Subcutaneous abdominal adipose tissue (tissue), 5 donors: ENCODE data around the gene PTPRO.

ENCODE experiments used
- H3K27ac ChIP-seq: one replicate; pipeline ENCODE4 v1.7.0; 2013; ENCODE audit warnings: low read depth, mild to moderate bottlenecking, inconsistent platforms, low read length, moderate library complexity
- H3K27me3 ChIP-seq, 5 donors: one replicate each; pipeline ENCODE4 v1.7.0; 2013; ENCODE audit warnings: low read length in 5 of 5, inconsistent platforms in 1 of 5; ENCODE audit not compliant: control insufficient read depth in 5 of 5, insufficient read depth in 4 of 5
- H3K36me3 ChIP-seq, 5 donors: one replicate each; pipeline ENCODE4 v1.7.0; 2013; ENCODE audit warnings: low read length in 5 of 5; ENCODE audit not compliant: control insufficient read depth in 5 of 5, insufficient read depth in 5 of 5
- H3K4me1 ChIP-seq, 5 donors: one replicate each; pipeline ENCODE4 v1.7.0; 2013; ENCODE audit warnings: low read length in 5 of 5, mild to moderate bottlenecking in 3 of 5, moderate library complexity in 1 of 5; ENCODE audit not compliant: control insufficient read depth in 5 of 5, insufficient read depth in 5 of 5
- H3K4me3 ChIP-seq, 5 donors: one replicate each; pipeline ENCODE4 v1.7.0; 2013; ENCODE audit warnings: low read length in 5 of 5, low read depth in 1 of 5
- H3K9ac ChIP-seq, 5 donors: one replicate each; pipeline ENCODE4 v1.7.0; 2013; ENCODE audit warnings: low read length in 5 of 5, mild to moderate bottlenecking in 4 of 5, moderate library complexity in 3 of 5
- H3K9me3 ChIP-seq, 5 donors: one replicate each; pipeline ENCODE4 v1.7.0; 2013; ENCODE audit warnings: low read length in 5 of 5; ENCODE audit not compliant: control insufficient read depth in 5 of 5
- donor health status: healthy.
- donor health status: healthy.
- donor health status: healthy.
- donor health status: healthy.
- donor health status: healthy.

PTPRO gene

GRCh38 chr12:15472036-15472435 lies 149.7 kb downstream of the PTPRO start:
- Histone ChIP-seq H3K9me3 (no peaks in the 10 kb centered on the region), H3K36me3 (no peaks in the 10 kb centered on the region), H3K9ac (no peak overlapping the region), H3K27me3 (peaks cover 0 to 4% (median 2%) of the 10 kb centered on the region in 5 donors), H3K27ac (no peak overlapping the region), H3K4me1 (no peaks in the 10 kb centered on the region), H3K4me3 (no peak overlapping the region)

GRCh38 chr12:15474766-15475165 lies 152.5 kb downstream of the PTPRO start:
- Histone ChIP-seq H3K9ac (no peak overlapping the region), H3K4me1 (no peaks in the 10 kb centered on the region), H3K27ac (no peak overlapping the region), H3K4me3 (no peak overlapping the region), H3K9me3 (peaks cover 0 to 2% (median 0%) of the 10 kb centered on the region in 5 donors), H3K27me3 (no peaks in the 10 kb centered on the region), H3K36me3 (no peaks in the 10 kb centered on the region)

- Histone ChIP-seq H3K9ac (no peak overlapping the region), H3K9me3 (peaks cover 0 to 2% (median 0%) of the 10 kb centered on the region in 5 donors), H3K27me3 (no peaks in the 10 kb centered on the region), H3K4me3 (no peak overlapping the region), H3K36me3 (no peaks in the 10 kb centered on the region), H3K4me1 (no peaks in the 10 kb centered on the region), H3K27ac (no peak overlapping the region)
Measured at GRCh38 chr12:15477761-15478160, 155.5 kb downstream of the PTPRO start.

GRCh38 chr12:15481846-15482245 lies 159.5 kb downstream of the PTPRO start:
- H3K9me3 ChIP-seq, result peaks cover 0 to 2% (median 0%) of the 10 kb centered on the region in 5 donors
- H3K36me3 ChIP-seq, result no peaks in the 10 kb centered on the region
- no peak overlapping the region for H3K4me3 ChIP-seq
- no peak overlapping the region for H3K9ac ChIP-seq
- H3K27me3 ChIP-seq, result peaks cover 0 to 1% (median 0%) of the 10 kb centered on the region in 5 donors
- no peaks in the 10 kb centered on the region for H3K4me1 ChIP-seq
- no peak overlapping the region for H3K27ac ChIP-seq

- H3K4me3 ChIP-seq, result no peak overlapping the region
- no peaks in the 10 kb centered on the region for H3K4me1 ChIP-seq
- H3K27ac ChIP-seq, result no peak overlapping the region
- no peak overlapping the region for H3K9ac ChIP-seq
- no peaks in the 10 kb centered on the region for H3K36me3 ChIP-seq
- H3K9me3 ChIP-seq, result no peaks in the 10 kb centered on the region
- H3K27me3 ChIP-seq, result peaks cover 0 to 4% (median 0%) of the 10 kb centered on the region in 5 donors
Measured at GRCh38 chr12:15485466-15485865, 163.2 kb downstream of the PTPRO start.

GRCh38 chr12:15486859-15487258 lies 164.6 kb downstream of the PTPRO start:
- no peaks in the 10 kb centered on the region for H3K9me3 ChIP-seq
- no peaks in the 10 kb centered on the region for H3K4me1 ChIP-seq
- no peak overlapping the region for H3K27ac ChIP-seq
- H3K4me3 ChIP-seq, result no peak overlapping the region
- H3K9ac ChIP-seq, result no peak overlapping the region
- H3K27me3 ChIP-seq, result peaks cover 0 to 4% (median 0%) of the 10 kb centered on the region in 5 donors
- H3K36me3 ChIP-seq, result no peaks in the 10 kb centered on the region

GRCh38 chr12:15488481-15488880 lies 166.2 kb downstream of the PTPRO start:
- H3K27me3 ChIP-seq, result peaks cover 0 to 4% (median 0%) of the 10 kb centered on the region in 5 donors
- no peak overlapping the region for H3K9ac ChIP-seq
- no peaks in the 10 kb centered on the region for H3K4me1 ChIP-seq
- H3K9me3 ChIP-seq, result peaks cover 0 to 2% (median 0%) of the 10 kb centered on the region in 5 donors
- H3K4me3 ChIP-seq, result no peak overlapping the region
- H3K36me3 ChIP-seq, result no peaks in the 10 kb centered on the region
- no peak overlapping the region for H3K27ac ChIP-seq

- H3K27ac ChIP-seq, result no peak overlapping the region
- H3K9me3 ChIP-seq, result peaks cover 0 to 2% (median 0%) of the 10 kb centered on the region in 5 donors
- no peaks in the 10 kb centered on the region for H3K27me3 ChIP-seq
- H3K36me3 ChIP-seq, result no peaks in the 10 kb centered on the region
- H3K4me1 ChIP-seq, result no peaks in the 10 kb centered on the region
- H3K9ac ChIP-seq, result no peak overlapping the region
- H3K4me3 ChIP-seq, result no peak overlapping the region
Measured at GRCh38 chr12:15494329-15495046, 172.2 kb downstream of the PTPRO start.

- Histone ChIP-seq H3K4me3 (no peak overlapping the region), H3K27ac (no peak overlapping the region), H3K36me3 (no peaks in the 10 kb centered on the region), H3K9me3 (peaks cover 0 to 2% (median 0%) of the 10 kb centered on the region in 5 donors), H3K9ac (no peak overlapping the region), H3K4me1 (no peaks in the 10 kb centered on the region), H3K27me3 (no peaks in the 10 kb centered on the region)
Measured at GRCh38 chr12:15495746-15496145, 173.4 kb downstream of the PTPRO start.

- Histone ChIP-seq H3K36me3 (no peaks in the 10 kb centered on the region), H3K4me3 (no peak overlapping the region), H3K27me3 (no peaks in the 10 kb centered on the region), H3K4me1 (no peaks in the 10 kb centered on the region), H3K9me3 (peaks cover 0 to 2% (median 0%) of the 10 kb centered on the region in 5 donors), H3K27ac (no peak overlapping the region), H3K9ac (no peak overlapping the region)
Measured at GRCh38 chr12:15496738-15497137, 174.4 kb downstream of the PTPRO start.
